IPS-18a (cell line): ENCODE results near the gene CNNM3.

Source experiments
- H3K27ac ChIP-seq: one replicate; pipeline ENCODE4 v1.5.1; 2013; ENCODE audit warnings: low read length
- H3K27me3 ChIP-seq: one replicate; pipeline ENCODE4 v1.6.1; 2013; ENCODE audit warnings: mild to moderate bottlenecking, low read length; ENCODE audit not compliant: control insufficient read depth, insufficient read depth
- H3K36me3 ChIP-seq: one replicate; pipeline ENCODE4 v1.6.1; 2013; ENCODE audit warnings: low read depth, low read length; ENCODE audit not compliant: control insufficient read depth
- H3K4me1 ChIP-seq: one replicate; pipeline ENCODE4 v1.6.1; 2013; ENCODE audit warnings: low read depth, low read length; ENCODE audit not compliant: control insufficient read depth
- H3K4me3 ChIP-seq: one replicate; pipeline ENCODE4 v1.5.1; 2013; ENCODE audit warnings: low read length
- H3K9ac ChIP-seq: one replicate; pipeline ENCODE4 v1.6.1; 2013; ENCODE audit warnings: mild to moderate bottlenecking, low read length, moderate library complexity
- H3K9me3 ChIP-seq: one replicate; pipeline ENCODE4 v1.6.1; 2013; ENCODE audit warnings: low read depth, low read length; ENCODE audit not compliant: control insufficient read depth

CNNM3 gene

DNA sequence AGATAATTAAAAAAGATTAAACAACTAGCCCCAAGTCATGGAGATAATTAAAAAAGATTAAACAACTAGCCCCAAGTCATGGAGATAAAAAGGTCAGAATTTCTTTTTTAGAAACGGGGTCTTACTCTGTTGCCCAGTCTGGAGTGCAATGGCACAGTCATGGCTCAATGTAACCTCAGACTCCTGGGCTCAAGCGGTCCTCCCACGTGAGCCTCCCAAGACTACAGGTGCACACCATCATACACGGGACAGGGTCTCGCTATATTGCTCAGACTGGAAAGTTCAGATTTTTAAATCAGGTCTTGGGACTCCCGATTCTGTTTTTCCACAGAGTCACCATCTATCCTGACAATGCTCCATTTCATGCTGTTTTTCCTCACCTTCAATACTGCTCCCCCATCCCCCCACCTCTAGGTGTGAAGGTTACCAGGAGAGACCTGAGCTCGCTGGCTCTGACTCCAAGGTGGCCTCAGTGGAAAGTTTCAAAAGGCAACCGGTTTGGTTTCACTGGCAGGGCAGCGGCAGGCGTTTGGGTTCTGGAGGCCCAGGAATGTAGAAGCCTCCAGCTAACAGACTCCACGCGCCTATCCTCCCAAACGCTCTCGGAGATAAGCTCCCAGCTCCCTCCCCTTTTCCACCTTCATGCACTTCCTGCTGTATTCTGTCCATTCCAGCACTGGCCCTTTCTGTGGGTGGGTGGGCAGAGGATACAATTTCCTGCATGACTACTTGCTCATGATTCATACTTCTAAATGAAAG is 56.7 kb downstream of the CNNM3 start:
- Histone ChIP-seq H3K9me3 (no peaks in the 10 kb centered on the region), H3K36me3 (no peaks in the 10 kb centered on the region), H3K4me1 (peaks cover 31% of the 10 kb centered on the region), H3K27ac (no peak overlapping the region), H3K4me3 (no peak overlapping the region), H3K9ac (no peak overlapping the region), H3K27me3 (peaks cover 9% of the 10 kb centered on the region)

DNA sequence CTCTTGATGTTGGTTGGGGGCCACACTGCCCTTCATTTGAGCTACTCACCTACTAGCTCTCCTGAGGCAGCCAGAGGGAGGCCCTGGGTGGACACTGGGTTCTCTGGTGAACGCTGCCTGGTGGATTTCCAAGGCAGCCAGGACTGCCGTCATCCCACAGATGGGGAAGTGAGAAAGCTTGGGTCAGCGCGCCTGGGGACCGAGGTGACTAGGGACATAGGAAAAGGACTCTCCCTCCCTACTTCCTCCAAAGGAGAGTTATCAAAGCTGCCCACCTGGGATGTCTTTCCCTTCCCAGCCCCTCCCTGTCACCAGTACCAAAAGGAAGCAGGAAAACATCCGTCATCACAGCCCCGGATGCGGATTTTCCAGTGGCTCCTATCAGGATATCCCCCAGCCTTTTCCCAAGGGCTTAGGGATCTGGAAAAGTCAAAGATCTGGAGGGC is 57.6 kb downstream of the CNNM3 start:
- Histone ChIP-seq H3K27me3 (peaks cover 9% of the 10 kb centered on the region), H3K9me3 (no peaks in the 10 kb centered on the region), H3K9ac (no peak overlapping the region), H3K4me3 (no peak overlapping the region), H3K36me3 (no peaks in the 10 kb centered on the region), H3K27ac (no peak overlapping the region), H3K4me1 (peaks cover 30% of the 10 kb centered on the region)

DNA sequence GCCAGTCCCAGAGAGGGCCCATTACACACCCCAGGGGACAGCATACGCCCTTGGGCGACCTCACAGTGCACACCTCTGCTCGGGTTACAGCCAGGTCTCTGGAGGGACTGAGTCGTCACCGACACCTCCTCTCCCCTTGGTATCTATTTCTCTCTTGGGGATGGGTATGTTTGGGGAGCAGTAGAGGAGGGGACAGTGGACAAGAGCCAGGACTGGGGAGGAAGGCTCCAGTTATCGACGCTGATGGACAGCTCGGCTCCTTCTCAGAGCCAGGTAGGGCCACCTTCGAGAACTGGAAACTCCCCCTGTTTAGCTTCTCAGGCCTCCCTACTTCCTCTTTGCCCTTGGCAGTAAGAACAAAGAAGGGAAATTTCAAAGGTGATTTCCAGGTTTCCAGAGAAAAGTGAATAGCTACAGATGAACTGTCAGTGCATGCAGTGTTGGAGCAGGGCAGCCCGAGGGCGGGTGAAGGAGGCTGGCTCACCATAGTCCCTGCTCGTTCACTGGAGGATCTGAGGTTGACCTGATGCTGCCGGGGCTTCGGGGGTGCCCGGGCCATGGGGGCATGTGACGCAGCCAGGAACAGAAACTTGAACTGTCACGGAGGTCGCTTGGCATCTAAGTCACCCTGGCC is 58.2 kb downstream of the CNNM3 start:
- Histone ChIP-seq H3K27ac (no peak overlapping the region), H3K9ac (no peak overlapping the region), H3K27me3 (peaks cover 9% of the 10 kb centered on the region), H3K36me3 (no peaks in the 10 kb centered on the region), H3K9me3 (no peaks in the 10 kb centered on the region), H3K4me3 (no peak overlapping the region), H3K4me1 (peaks cover 30% of the 10 kb centered on the region)

DNA sequence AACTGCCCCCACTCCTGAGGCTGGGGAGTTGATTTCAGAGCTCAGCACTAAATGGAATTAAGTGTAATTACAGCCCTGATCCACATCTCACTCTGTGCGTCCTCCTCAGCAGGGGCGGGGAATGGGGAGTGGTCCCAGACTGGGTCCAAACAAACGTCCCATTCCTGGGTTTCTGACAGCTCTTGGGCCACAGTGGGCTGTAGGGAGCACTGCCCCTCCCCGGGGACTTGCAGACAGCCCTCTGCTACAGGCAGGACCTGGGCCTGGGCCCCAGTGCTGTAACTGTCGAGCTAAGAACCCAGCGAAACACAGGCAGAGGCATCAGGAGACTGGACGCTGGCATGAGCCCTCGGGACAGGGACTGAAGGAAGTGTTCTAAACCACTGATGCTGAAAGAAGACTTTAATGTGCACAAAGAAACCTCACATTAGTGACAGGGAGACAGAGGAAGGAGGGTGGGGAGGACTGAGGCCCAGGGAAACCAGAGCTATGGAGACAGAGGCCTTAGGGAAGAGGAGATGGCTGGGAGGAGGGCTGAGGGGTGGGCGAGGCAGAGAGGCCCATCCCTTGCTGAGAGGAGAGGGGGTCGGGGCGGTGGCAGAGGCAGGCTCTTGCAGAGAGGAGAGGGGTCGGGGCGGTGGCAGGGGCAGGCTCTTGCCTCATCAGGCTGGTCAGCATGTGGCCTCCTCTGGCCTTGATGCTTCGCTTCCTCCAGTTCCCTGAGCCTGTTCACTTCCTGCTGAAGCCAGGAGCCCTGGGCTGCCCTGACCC is 59.6 kb downstream of the CNNM3 start:
- Histone ChIP-seq H3K27me3 (peaks cover 6% of the 10 kb centered on the region), H3K27ac (no peak overlapping the region), H3K4me3 (no peak overlapping the region), H3K9ac (no peak overlapping the region), H3K4me1 (peaks cover 29% of the 10 kb centered on the region), H3K9me3 (no peaks in the 10 kb centered on the region), H3K36me3 (no peaks in the 10 kb centered on the region)

DNA sequence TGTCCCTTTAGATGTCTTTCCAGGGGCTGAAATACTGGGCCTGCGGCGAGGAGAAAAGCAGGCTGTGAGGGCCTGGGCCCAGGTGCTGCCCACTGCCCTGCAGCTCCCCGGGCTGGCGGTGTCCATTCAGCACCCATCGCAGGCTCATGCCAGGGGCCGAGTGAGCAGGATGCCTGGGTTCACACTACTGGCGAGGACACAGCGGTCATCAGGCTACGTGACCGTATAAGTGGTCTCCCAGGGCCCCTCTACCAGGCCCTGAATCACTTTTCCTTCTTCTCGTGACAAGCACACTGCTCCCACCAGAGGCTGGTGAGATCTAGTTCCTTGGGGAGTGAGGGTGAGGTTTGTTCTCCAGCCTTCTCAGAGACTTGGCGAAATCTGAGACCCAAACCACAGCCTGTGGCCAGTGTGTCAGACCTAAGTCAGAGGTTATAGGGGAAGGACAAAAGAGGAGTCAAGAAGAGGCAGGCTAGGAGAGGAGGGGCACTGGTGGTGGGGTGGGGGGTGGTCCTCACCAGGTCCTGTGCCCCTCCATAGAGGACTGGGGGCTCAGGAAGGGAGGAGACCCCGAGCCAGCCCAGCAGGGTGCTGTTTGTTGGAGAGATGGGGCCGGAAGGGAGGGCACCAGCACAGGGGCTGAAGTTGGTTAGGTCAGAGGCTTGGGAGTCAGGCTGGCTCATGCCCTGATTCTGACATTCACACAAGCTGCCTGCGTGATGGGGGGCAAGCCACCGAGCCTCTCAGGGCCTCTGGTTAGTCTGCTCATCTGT is 60.4 kb downstream of the CNNM3 start:
- Histone ChIP-seq H3K36me3 (no peaks in the 10 kb centered on the region), H3K9me3 (no peaks in the 10 kb centered on the region), H3K4me3 (no peak overlapping the region), H3K27ac (no peak overlapping the region), H3K27me3 (no peaks in the 10 kb centered on the region), H3K9ac (no peak overlapping the region), H3K4me1 (peaks cover 31% of the 10 kb centered on the region)

DNA sequence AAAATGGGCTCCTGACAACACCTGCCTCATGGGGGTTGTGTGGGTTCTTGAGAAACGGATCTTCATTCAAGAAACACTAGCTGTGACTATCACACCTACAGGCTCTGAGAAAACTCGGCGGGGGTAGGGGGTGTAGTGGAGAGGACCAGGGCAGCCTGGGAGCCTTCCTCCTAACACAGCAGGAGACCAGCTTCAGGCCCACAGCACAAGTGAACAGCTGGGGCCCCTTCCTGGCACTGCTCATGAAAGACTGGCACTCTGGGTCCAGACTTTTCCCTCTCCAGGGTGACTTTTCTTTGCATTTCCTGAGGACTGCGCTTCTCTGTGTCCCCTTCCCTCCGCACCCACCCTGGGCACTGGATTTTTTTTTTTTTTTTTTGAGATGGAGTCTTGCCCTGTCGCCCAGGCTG is 61.0 kb downstream of the CNNM3 start:
- Histone ChIP-seq H3K4me1 (peaks cover 37% of the 10 kb centered on the region), H3K9me3 (no peaks in the 10 kb centered on the region), H3K27me3 (no peaks in the 10 kb centered on the region), H3K4me3 (no peak overlapping the region), H3K9ac (no peak overlapping the region), H3K36me3 (no peaks in the 10 kb centered on the region), H3K27ac (no peak overlapping the region)

DNA sequence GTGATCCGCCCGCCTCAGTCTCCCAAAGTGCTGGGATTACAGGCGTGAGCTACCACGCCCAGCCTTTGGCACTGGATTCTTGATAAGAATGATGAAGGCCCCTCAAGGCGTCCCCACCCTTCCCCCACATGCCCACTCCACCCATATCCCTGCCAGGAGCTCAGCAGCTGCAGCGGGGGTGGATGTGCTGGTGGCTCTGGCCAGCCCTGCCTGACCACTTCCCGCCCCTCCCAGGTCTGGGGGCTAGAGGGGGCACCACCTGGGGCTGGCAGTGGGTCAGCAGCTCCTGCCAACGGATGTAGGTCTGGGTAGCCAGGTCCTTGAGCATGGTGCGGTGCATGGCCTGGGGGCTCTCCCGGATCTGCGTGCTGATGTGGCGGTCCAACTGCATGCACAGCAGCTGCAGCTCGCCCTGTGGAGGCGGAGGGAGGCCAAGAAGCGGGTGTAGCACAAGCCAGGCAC is 61.6 kb downstream of the CNNM3 start:
- Histone ChIP-seq H3K36me3 (no peaks in the 10 kb centered on the region), H3K27ac (no peak overlapping the region), H3K9ac (no peak overlapping the region), H3K27me3 (no peaks in the 10 kb centered on the region), H3K9me3 (no peaks in the 10 kb centered on the region), H3K4me1 (peaks cover 42% of the 10 kb centered on the region), H3K4me3 (no peak overlapping the region)

DNA sequence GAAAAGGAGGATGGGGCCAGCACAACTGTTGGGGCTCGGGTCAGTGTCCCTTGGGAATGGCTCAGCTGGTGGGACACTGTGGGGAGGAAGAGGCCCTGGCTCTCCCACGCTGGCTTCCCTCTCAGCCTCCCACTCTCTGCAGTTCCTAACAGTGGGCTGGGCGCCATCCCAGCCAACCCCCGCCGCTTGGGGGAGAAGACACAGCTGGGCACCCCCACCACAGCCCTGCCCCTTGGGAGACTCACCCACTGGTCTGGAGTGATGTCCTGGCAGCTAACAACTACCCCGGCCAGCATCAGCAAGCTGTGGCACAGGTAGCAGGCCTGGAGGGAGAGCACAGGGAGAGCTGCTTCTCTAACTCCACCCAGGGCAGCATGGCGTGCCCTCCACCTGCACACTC is 62.1 kb downstream of the CNNM3 start:
- Histone ChIP-seq H3K9me3 (no peaks in the 10 kb centered on the region), H3K9ac (no peak overlapping the region), H3K4me1 (peaks cover 40% of the 10 kb centered on the region), H3K27ac (no peak overlapping the region), H3K36me3 (no peaks in the 10 kb centered on the region), H3K4me3 (no peak overlapping the region), H3K27me3 (no peaks in the 10 kb centered on the region)

DNA sequence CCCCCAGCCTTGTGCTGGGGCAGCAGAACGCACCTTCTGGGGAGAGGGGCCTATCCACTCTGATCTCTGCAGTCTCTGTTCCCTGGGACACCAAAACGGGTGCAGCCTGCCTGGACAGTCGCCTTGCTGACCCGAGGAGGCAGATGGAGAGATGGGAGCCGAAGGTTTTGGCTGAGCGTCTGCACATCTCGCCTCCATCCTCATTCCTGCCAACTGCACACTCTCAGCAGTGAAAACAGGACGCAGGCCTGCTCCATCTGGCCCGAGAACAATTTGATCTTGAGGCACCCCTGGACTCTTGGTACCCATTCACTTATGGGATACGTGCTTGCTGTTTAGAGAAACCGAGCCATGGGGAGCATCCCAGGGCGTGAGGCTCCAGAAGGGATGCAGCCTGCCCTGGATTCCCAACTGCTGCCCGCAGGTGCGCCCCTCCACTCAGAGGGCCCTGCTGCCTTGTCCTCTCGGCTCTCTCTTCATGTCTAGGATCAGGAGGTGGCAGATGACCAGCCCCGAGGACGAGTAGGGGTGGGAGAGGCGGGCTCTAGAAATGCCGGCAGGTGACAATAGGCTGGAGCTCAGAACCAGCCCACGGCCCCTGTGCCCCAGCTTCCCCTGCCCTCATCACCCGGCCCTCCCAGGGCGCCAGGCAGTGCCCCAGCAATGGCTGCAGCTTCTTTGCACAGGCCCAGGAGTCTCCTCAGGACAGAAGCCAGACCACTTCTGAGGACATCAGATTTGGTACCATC is 62.9 kb downstream of the CNNM3 start:
- no peak overlapping the region for H3K9ac ChIP-seq
- H3K36me3 ChIP-seq: no peaks in the 10 kb centered on the region
- H3K4me3 ChIP-seq: no peak overlapping the region
- no peaks in the 10 kb centered on the region for H3K27me3 ChIP-seq
- H3K27ac ChIP-seq: no peak overlapping the region
- no peaks in the 10 kb centered on the region for H3K9me3 ChIP-seq
- peaks cover 32% of the 10 kb centered on the region for H3K4me1 ChIP-seq

DNA sequence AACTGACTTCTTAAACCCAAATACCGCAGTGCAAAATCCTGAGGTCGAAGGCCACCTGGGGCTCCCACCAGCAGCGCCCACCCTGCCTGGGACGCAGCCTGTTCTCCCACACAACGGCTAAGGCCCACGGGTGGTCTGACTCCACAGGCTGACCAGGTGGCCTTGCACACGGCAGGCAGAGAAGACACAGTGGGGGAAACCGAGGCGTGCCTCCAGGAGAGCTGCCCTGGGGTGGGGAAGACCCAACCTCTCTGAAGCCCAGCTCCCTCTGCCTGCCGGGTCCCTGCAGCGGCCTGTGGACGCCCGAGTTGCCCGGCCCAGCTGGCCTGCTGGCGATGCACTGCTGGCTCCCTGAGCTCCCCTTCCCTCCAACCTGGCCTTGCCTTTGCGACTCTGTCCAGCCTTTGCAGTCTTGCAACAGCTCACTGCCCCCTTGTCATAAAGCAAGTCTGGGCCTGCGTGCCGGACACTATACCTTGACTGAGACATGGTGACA is 63.5 kb downstream of the CNNM3 start:
- Histone ChIP-seq H3K27me3 (no peaks in the 10 kb centered on the region), H3K4me3 (no peak overlapping the region), H3K9me3 (no peaks in the 10 kb centered on the region), H3K4me1 (peaks cover 29% of the 10 kb centered on the region), H3K9ac (no peak overlapping the region), H3K36me3 (no peaks in the 10 kb centered on the region), H3K27ac (no peak overlapping the region)
